WTC11 (cell line): ENCODE results near the gene DAG1. TPM values are rescaled to one million over a fixed set of nuclear protein-coding genes. Genes with fewer than 3 reads are reported as not detected.
A peak's percentile ranks its signal among the peaks of the same experiment; 100 is the strongest.

Experiments
- ATAC-seq: fragments of 200-7000 bp; cut with Tn5 transposase; 2 replicates; pipeline ENCODE4 v1.10.0; 2021; ENCODE audit warnings: mild to moderate bottlenecking, moderate library complexity
- CTCF ChIA-PET: fragments of 300-600 bp; sonication (Branson Sonifier 250); formaldehyde crosslinking; loops from one replicate; lab custom pipeline; 2021; ENCODE audit warnings: antibody characterized with exemption; lab: Charles Lee
- POLR2A ChIA-PET: fragments of 350-600 bp; sonication (Branson Sonifier 250); formaldehyde crosslinking; loops from one replicate; lab custom pipeline; 2021; ENCODE audit warnings: antibody characterized with exemption; lab: Charles Lee
- DNase-seq: peaks from one replicate; pipeline ENCODE4 v3.0.0; 2021; ENCODE audit warnings: low spot score
- H3K27ac Mint-ChIP-seq: 2 replicates; pipeline ENCODE4 v1.8.0; 2021; ENCODE audit warnings: mixed read lengths
- H3K27me3 Mint-ChIP-seq: 2 replicates; pipeline ENCODE4 v1.8.0; 2021; ENCODE audit warnings: low read depth, mild to moderate bottlenecking, moderate library complexity, mixed read lengths
- H3K36me3 Mint-ChIP-seq: 2 replicates; pipeline ENCODE4 v1.8.0; 2021; ENCODE audit warnings: mixed read lengths
- H3K4me1 Mint-ChIP-seq: 2 replicates; pipeline ENCODE4 v1.8.0; 2022; ENCODE audit warnings: mixed read lengths
- H3K4me3 Mint-ChIP-seq: 2 replicates; pipeline ENCODE4 v1.8.0; 2021; ENCODE audit warnings: mild to moderate bottlenecking, moderate library complexity, mixed read lengths
- H3K9me3 Mint-ChIP-seq: 2 replicates; pipeline ENCODE4 v1.8.0; 2021; ENCODE audit warnings: mixed read lengths
- CBFB ChIP-seq: sonication (generic); formaldehyde crosslinking; IDR thresholded peaks from 2 replicates; pipeline ENCODE4 v1.8.1; 2022; ENCODE audit warnings: mild to moderate bottlenecking, low read depth, missing genetic modification reagents
- ESRRA ChIP-seq: sonication (generic); formaldehyde crosslinking; IDR thresholded peaks from 2 replicates; pipeline ENCODE4 v1.8.1; 2022; ENCODE audit warnings: mild to moderate bottlenecking, missing genetic modification reagents, borderline replicate concordance
- ETV6 ChIP-seq: sonication (generic); formaldehyde crosslinking; IDR thresholded peaks from 2 replicates; pipeline ENCODE4 v1.8.1; 2022; ENCODE audit warnings: mild to moderate bottlenecking, missing genetic modification reagents
- FOXJ3 ChIP-seq: sonication (generic); formaldehyde crosslinking; IDR thresholded peaks from 2 replicates; pipeline ENCODE4 v1.9.0; 2021; ENCODE audit warnings: missing genetic modification reagents, mild to moderate bottlenecking, borderline replicate concordance
- FOXP1 ChIP-seq: sonication (generic); formaldehyde crosslinking; IDR thresholded peaks from 2 replicates; pipeline ENCODE4 v1.8.0; 2022; ENCODE audit warnings: missing genetic modification reagents, mild to moderate bottlenecking, moderate library complexity, borderline replicate concordance
- GABPB1 ChIP-seq: sonication (generic); formaldehyde crosslinking; IDR thresholded peaks from 2 replicates; pipeline ENCODE4 v1.8.1; 2023; ENCODE audit warnings: mild to moderate bottlenecking, missing genetic modification reagents
- GTF2I ChIP-seq: fragments of 250-450 bp; sonication (Bioruptor Pico); conservative IDR thresholded peaks from 2 replicates; pipeline ENCODE4 v1.4.0; 2021; ENCODE audit warnings: mild to moderate bottlenecking
- KAT7 ChIP-seq: sonication (generic); formaldehyde crosslinking; IDR thresholded peaks from 2 replicates; pipeline ENCODE4 v1.8.1; 2023; ENCODE audit warnings: missing genetic modification reagents, mild to moderate bottlenecking, borderline replicate concordance
- NFATC4 ChIP-seq: fragments of 250-450 bp; sonication (Bioruptor Pico); IDR thresholded peaks from 2 replicates; pipeline ENCODE4 v1.9.0; 2021; ENCODE audit warnings: mild to moderate bottlenecking
- NR2C2 ChIP-seq: sonication (generic); formaldehyde crosslinking; IDR thresholded peaks from 2 replicates; pipeline ENCODE4 v1.8.0; 2022; ENCODE audit warnings: mild to moderate bottlenecking, missing genetic modification reagents
- SMAD4 ChIP-seq: sonication (generic); formaldehyde crosslinking; IDR thresholded peaks from 2 replicates; pipeline ENCODE4 v1.8.0; 2022; ENCODE audit warnings: mild to moderate bottlenecking, missing genetic modification reagents
- TCF7 ChIP-seq: sonication (generic); formaldehyde crosslinking; IDR thresholded peaks from 2 replicates; pipeline ENCODE4 v1.8.0; 2022; ENCODE audit warnings: mild to moderate bottlenecking, low read depth, missing genetic modification reagents, moderate library complexity
- TEAD1 ChIP-seq: sonication (generic); formaldehyde crosslinking; IDR thresholded peaks from 2 replicates; pipeline ENCODE4 v1.8.0; 2022; ENCODE audit warnings: mild to moderate bottlenecking, missing genetic modification reagents
- TP53 ChIP-seq: sonication (generic); formaldehyde crosslinking; IDR thresholded peaks from 2 replicates; pipeline ENCODE4 v1.8.1; 2023; ENCODE audit warnings: mild to moderate bottlenecking, missing genetic modification reagents
- ZNF121 ChIP-seq: sonication (generic); formaldehyde crosslinking; IDR thresholded peaks from 2 replicates; pipeline ENCODE4 v1.8.0; 2023; ENCODE audit warnings: missing genetic modification reagents
- ZNF232 ChIP-seq: sonication (generic); formaldehyde crosslinking; IDR thresholded peaks from 2 replicates; pipeline ENCODE4 v1.8.0; 2022; ENCODE audit warnings: mild to moderate bottlenecking, missing genetic modification reagents
- ZNF396 ChIP-seq: fragments of 250-450 bp; sonication (Bioruptor Pico); IDR thresholded peaks from 2 replicates; pipeline ENCODE4 v1.8.0; 2021; ENCODE audit warnings: mild to moderate bottlenecking, moderate library complexity, borderline replicate concordance
- total RNA-seq: library from RNA; stranded (reverse); gene quantifications from 3 replicates; pipeline ENCODE4 v1.2.3, GENCODE V29; 2021
- TF ChIP-seq, protein P1 (sequence below): sonication (generic); formaldehyde crosslinking; conservative IDR thresholded peaks from 2 replicates; pipeline ENCODE4 v1.8.1; 2022; ENCODE audit warnings: mild to moderate bottlenecking, missing genetic modification reagents
- TF ChIP-seq, protein P2 (sequence below): fragments of 250-450 bp; sonication (Bioruptor Pico); IDR thresholded peaks from 2 replicates; pipeline ENCODE4 v1.8.0; 2021; ENCODE audit warnings: mild to moderate bottlenecking
- TF ChIP-seq, protein P3 (sequence below): sonication (generic); formaldehyde crosslinking; IDR thresholded peaks from 2 replicates; pipeline ENCODE4 v1.8.1; 2023; ENCODE audit warnings: mild to moderate bottlenecking, missing genetic modification reagents, moderate library complexity
- TF ChIP-seq, protein P4 (sequence below): fragments of 250-450 bp; sonication (Bioruptor Pico); IDR thresholded peaks from 2 replicates; pipeline ENCODE4 v1.9.0; 2021; ENCODE audit warnings: mild to moderate bottlenecking
- TF ChIP-seq, protein P5 (sequence below): fragments of 250-450 bp; sonication (Bioruptor Pico); conservative IDR thresholded peaks from 2 replicates; pipeline ENCODE4 v1.9.0; 2021; ENCODE audit warnings: mild to moderate bottlenecking
- TF ChIP-seq, protein P6 (sequence below): fragments of 250-450 bp; sonication (Bioruptor Pico); IDR thresholded peaks from 2 replicates; pipeline ENCODE4 v1.9.0; 2021; ENCODE audit warnings: mild to moderate bottlenecking
- TF ChIP-seq, protein P7 (sequence below): sonication (generic); formaldehyde crosslinking; IDR thresholded peaks from 2 replicates; pipeline ENCODE4 v1.8.0; 2022; ENCODE audit warnings: mild to moderate bottlenecking, missing genetic modification reagents

The DAG1 gene
- total RNA-seq, 1 experiment from 2014 or later, result 115 TPM

DNA sequence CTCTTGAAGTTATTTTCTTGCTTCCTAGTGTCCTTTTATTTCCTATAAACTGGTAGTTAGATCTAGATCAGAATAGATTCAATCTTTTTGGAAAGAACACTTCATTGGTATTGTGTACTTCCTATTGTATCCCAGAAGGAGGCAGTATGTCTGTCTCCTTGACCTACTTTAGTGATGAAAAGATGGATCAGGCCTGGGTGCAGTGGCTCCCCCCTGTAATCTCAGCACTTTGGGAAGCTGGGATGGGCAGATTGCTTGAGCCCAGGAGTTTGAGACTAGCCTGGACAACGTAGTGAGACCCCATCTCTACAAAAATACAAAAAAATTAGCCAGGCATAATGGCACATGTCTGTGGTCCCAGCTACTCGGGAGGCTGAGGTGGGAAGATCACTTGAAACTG is 96.2 kb downstream of the DAG1 start:
- Mint-ChIP-seq H3K27ac (no peak overlapping the region), H3K4me1 (peaks cover 16% of the 10 kb centered on the region), H3K9me3 (no peaks in the 10 kb centered on the region), H3K36me3 (no peaks in the 10 kb centered on the region), H3K27me3 (no peaks in the 10 kb centered on the region), H3K4me3 (no peak overlapping the region)
- ATAC-seq (peak; percentile 46; the same call in 1 of the 2 replicates), DNase-seq (no peak)
- ChIA-PET CTCF (interaction anchor here (0.6 to 4.7 kb wide), 7 partner anchors 11 to 134 kb away, joined by 3 to 44 read pairs (median 5); no protein-coding TSS in a partner anchor), POLR2A (no interaction called here)
- TF ChIP-seq ZNF121, result peak; percentile 82
- TF ChIP-seq, protein P1, sequence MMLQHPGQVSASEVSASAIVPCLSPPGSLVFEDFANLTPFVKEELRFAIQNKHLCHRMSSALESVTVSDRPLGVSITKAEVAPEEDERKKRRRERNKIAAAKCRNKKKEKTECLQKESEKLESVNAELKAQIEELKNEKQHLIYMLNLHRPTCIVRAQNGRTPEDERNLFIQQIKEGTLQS (CRISPR knock-in tag), result no peak
- peak; percentile 65; the same call in 1 of the 2 replicates for TF ChIP-seq GTF2I (CRISPR knock-in tag)

DNA sequence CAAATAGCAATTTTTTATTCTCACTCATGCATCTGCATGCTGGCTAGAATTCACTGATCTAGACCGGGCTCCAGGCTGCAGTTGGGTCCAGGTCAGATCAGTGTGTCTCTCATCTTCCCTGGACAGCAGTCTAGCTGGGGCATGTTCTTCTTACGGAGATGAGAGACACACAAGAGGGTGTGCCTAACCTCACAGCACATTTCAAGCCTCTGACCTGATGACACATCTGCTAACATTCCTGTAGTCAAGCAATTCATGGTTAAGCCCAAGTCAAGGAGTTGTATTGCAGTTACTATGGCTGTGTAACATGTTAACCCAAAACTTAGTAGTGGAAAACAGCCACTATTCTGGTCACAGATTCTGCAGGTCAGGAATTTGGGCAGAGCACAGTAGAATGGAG is 97.3 kb downstream of the DAG1 start:
- no peak for TF ChIP-seq NR2C2 (CRISPR knock-in tag)
- TF ChIP-seq FOXP1 (CRISPR knock-in tag), result no peak
- TF ChIP-seq KAT7, result no peak
- TF ChIP-seq, protein P2, sequence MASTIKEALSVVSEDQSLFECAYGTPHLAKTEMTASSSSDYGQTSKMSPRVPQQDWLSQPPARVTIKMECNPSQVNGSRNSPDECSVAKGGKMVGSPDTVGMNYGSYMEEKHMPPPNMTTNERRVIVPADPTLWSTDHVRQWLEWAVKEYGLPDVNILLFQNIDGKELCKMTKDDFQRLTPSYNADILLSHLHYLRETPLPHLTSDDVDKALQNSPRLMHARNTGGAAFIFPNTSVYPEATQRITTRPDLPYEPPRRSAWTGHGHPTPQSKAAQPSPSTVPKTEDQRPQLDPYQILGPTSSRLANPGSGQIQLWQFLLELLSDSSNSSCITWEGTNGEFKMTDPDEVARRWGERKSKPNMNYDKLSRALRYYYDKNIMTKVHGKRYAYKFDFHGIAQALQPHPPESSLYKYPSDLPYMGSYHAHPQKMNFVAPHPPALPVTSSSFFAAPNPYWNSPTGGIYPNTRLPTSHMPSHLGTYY, result no peak
- no peak for TF ChIP-seq NFATC4 (CRISPR knock-in tag)
- TF ChIP-seq, protein P3, sequence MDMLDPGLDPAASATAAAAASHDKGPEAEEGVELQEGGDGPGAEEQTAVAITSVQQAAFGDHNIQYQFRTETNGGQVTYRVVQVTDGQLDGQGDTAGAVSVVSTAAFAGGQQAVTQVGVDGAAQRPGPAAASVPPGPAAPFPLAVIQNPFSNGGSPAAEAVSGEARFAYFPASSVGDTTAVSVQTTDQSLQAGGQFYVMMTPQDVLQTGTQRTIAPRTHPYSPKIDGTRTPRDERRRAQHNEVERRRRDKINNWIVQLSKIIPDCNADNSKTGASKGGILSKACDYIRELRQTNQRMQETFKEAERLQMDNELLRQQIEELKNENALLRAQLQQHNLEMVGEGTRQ (CRISPR knock-in tag), result no peak
- TF ChIP-seq CBFB (CRISPR knock-in tag), result no peak
- no peak for TF ChIP-seq SMAD4 (CRISPR knock-in tag)
- TF ChIP-seq TEAD1 (CRISPR knock-in tag), result no peak
- no peak for TF ChIP-seq ESRRA (CRISPR knock-in tag)
- no peak for TF ChIP-seq ETV6 (CRISPR knock-in tag)
- TF ChIP-seq, protein P4, sequence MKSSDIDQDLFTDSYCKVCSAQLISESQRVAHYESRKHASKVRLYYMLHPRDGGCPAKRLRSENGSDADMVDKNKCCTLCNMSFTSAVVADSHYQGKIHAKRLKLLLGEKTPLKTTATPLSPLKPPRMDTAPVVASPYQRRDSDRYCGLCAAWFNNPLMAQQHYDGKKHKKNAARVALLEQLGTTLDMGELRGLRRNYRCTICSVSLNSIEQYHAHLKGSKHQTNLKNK, result no peak
- no peak for TF ChIP-seq TP53
- TF ChIP-seq ZNF396 (CRISPR knock-in tag), result no peak
- no peak for TF ChIP-seq FOXJ3 (CRISPR knock-in tag)
- Mint-ChIP-seq H3K27me3 (no peaks in the 10 kb centered on the region), H3K4me3 (no peak overlapping the region), H3K36me3 (no peaks in the 10 kb centered on the region), H3K4me1 (peaks cover 16% of the 10 kb centered on the region), H3K27ac (no peak overlapping the region; the same call in 1 of the 2 replicates), H3K9me3 (no peaks in the 10 kb centered on the region)
- DNase-seq, result no peak
- ATAC-seq, result no peak
- CTCF ChIA-PET, result interaction anchor here (0.6 to 4.7 kb wide), 8 partner anchors 10 to 134 kb away, joined by 3 to 44 read pairs (median 4); no protein-coding TSS in a partner anchor
- POLR2A ChIA-PET, result no interaction called here

DNA sequence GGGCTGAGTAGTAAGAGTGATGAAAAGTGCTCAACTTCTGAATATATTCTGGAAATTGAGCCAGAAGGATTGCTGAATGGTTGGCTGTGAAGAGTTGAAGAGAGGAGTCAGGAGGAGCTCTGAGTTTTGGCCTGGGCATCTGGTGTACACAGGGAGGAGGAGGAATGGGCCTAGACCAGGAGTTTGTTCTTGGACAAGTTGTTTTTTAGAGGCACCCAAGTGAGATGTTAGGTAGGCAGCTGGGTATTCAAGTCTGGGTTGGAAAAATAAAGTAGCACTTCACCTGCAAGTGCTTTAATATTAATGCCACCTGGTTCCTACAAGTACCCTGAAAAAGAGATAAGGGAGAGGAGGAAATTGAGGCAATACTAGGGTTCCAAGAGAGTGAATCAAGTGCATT is 98.9 kb downstream of the DAG1 start:
- no peak for DNase-seq
- H3K4me1 Mint-ChIP-seq, result peaks cover 16% of the 10 kb centered on the region
- no peak for ATAC-seq
- no peak overlapping the region for H3K27ac Mint-ChIP-seq
- no peaks in the 10 kb centered on the region for H3K36me3 Mint-ChIP-seq
- ChIA-PET CTCF (interaction anchor here (3.2 kb wide), 1 partner anchor 29 kb away, joined by 28 read pairs; no protein-coding TSS in a partner anchor), POLR2A (no interaction called here)
- no peak overlapping the region for H3K4me3 Mint-ChIP-seq
- no peaks in the 10 kb centered on the region for H3K27me3 Mint-ChIP-seq
- H3K9me3 Mint-ChIP-seq, result no peaks in the 10 kb centered on the region
- TF ChIP-seq ZNF232 (CRISPR knock-in tag) (no peak), TCF7 (CRISPR knock-in tag) (no peak), GABPB1 (CRISPR knock-in tag) (no peak)
- TF ChIP-seq, protein P5, sequence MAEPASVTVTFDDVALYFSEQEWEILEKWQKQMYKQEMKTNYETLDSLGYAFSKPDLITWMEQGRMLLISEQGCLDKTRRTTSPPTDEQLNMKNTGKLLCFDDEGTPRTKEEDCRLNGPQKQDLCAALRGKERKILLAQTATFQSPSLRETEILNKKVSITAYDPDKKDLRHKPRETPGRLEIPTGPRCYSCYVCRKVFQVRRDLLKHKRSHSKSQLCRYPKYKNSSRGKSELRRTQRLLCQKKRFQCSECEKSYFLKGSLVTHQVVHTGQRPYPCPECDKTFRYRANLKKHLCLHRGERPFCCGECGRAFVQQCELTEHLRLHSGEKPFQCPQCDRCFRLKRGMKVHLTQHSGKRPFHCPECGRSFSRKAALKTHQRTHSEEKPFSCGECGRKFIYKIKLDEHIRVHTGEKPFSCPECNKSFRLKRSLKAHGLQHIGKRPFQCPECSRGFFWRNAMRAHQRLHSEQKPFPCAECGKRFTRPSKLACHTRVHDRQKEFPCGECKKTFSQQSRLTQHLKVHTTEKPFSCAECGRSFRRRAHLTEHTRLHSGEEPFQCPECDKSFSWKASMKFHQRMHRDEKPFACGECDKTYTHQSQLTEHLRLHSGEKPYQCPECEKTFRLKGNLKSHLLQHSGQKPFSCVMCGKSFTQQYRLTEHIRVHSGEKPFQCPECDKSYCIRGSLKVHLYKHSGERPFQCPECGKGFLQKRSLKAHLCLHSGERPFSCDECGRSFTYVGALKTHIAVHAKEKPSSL, result no peak
- TF ChIP-seq, protein P6, sequence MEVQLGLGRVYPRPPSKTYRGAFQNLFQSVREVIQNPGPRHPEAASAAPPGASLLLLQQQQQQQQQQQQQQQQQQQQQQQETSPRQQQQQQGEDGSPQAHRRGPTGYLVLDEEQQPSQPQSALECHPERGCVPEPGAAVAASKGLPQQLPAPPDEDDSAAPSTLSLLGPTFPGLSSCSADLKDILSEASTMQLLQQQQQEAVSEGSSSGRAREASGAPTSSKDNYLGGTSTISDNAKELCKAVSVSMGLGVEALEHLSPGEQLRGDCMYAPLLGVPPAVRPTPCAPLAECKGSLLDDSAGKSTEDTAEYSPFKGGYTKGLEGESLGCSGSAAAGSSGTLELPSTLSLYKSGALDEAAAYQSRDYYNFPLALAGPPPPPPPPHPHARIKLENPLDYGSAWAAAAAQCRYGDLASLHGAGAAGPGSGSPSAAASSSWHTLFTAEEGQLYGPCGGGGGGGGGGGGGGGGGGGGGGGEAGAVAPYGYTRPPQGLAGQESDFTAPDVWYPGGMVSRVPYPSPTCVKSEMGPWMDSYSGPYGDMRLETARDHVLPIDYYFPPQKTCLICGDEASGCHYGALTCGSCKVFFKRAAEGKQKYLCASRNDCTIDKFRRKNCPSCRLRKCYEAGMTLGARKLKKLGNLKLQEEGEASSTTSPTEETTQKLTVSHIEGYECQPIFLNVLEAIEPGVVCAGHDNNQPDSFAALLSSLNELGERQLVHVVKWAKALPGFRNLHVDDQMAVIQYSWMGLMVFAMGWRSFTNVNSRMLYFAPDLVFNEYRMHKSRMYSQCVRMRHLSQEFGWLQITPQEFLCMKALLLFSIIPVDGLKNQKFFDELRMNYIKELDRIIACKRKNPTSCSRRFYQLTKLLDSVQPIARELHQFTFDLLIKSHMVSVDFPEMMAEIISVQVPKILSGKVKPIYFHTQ (CRISPR knock-in tag), result no peak
- TF ChIP-seq, protein P7, sequence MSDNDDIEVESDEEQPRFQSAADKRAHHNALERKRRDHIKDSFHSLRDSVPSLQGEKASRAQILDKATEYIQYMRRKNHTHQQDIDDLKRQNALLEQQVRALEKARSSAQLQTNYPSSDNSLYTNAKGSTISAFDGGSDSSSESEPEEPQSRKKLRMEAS (CRISPR knock-in tag), result no peak
